Esophagus muscularis mucosa (tissue), 4 donors: ENCODE measurements around the gene ABI2. TPM values are rescaled to one million over a fixed set of nuclear protein-coding genes. Genes with fewer than 3 reads are reported as not detected.

Experiments
- DNase-seq: peaks from one replicate; pipeline ENCODE4 v3.0.0-alpha.2; 2017; ENCODE audit errors: extremely low spot score
- H3K27ac ChIP-seq, 4 donors: fragments of 200-600 bp; sonication (generic); replicated peaks in 1 of 4; 1 replicate in 3 of 4; 2 replicates in 1 of 4; pipeline ENCODE4 v1.5.1; 2016 to 2019; ENCODE audit warnings: mild to moderate bottlenecking in 1 of 4
- H3K27me3 ChIP-seq, 4 donors: fragments of 200-600 bp; sonication (generic); one replicate each; pipeline versions ENCODE4 v1.5.1 to v1.6.0; 2016 to 2019
- H3K36me3 ChIP-seq, 4 donors: fragments of 200-600 bp; sonication (generic); one replicate each; pipeline ENCODE4 v1.5.1; 2016 to 2019
- H3K4me1 ChIP-seq, 4 donors: fragments of 200-600 bp; sonication (generic); one replicate each; pipeline ENCODE4 v1.5.1; 2016 to 2019
- H3K4me3 ChIP-seq, 4 donors: fragments of 200-600 bp; sonication (generic); 1 replicate in 2 of 4; 2 replicates in 2 of 4; pipeline ENCODE4 v1.5.1; 2016 to 2019; ENCODE audit warnings: mild to moderate bottlenecking in 4 of 4, moderate library complexity in 1 of 4
- H3K9me3 ChIP-seq, 4 donors: fragments of 200-600 bp; sonication (generic); 1 replicate in 3 of 4; 2 replicates in 1 of 4; pipeline ENCODE4 v1.5.1; 2016 to 2019
- CTCF ChIP-seq, 3 experiments: fragments of 200-600 bp in 2 of 3; fragments of 450-650 bp in 1 of 3; sonication (generic) in 2 of 3; IDR thresholded peaks; one replicate each; pipeline ENCODE4 v1.5.1; 2017 to 2019; ENCODE audit warnings: antibody characterized with exemption in 3 of 3, mild to moderate bottlenecking in 2 of 3, moderate library complexity in 1 of 3
- EP300 ChIP-seq: sonication (generic); formaldehyde crosslinking; IDR thresholded peaks from one replicate; pipeline ENCODE4 v1.6.1; 2017; ENCODE audit warnings: antibody characterized with exemption
- POLR2A ChIP-seq: fragments of 450-650 bp; IDR thresholded peaks from one replicate; pipeline ENCODE4 v1.6.1; 2017; ENCODE audit warnings: antibody characterized with exemption, moderate library complexity, mild to moderate bottlenecking, low read depth
- POLR2AphosphoS5 ChIP-seq, 2 donors: sonication (generic); formaldehyde crosslinking; IDR thresholded peaks; one replicate each; pipeline ENCODE4 v1.6.1; 2017; ENCODE audit warnings: antibody characterized with exemption in 2 of 2
- WGBS: methylation state at CpG from one replicate; pipeline ENCODE4 v1.1.5; 2018; 5-methylcytosine and 5-hydroxymethylcytosine counted together
- intact Hi-C: fragments of 100-400 bp; cut with DNase I; formaldehyde crosslinking; loops from one replicate; pipeline ENCODE4 v1.15.1; 2023
- total RNA-seq, 4 donors: library from RNA; depleted of rRNA; stranded (reverse); fragments of >200 nt; gene quantifications; one replicate each; pipeline versions ENCODE4 v1.1.0 to v1.2.1, GENCODE V29; 2016

Gene ABI2
- total RNA-seq, 4 donors from 2014 or later: 38.8 to 63.2 (median 45.0) TPM

- Histone ChIP-seq H3K27me3 (no peaks in the 10 kb centered on the region), H3K27ac (no peak overlapping the region), H3K4me1 (no peaks in the 10 kb centered on the region), H3K36me3 (peaks cover 6 to 40% (median 10%) of the 10 kb centered on the region in 4 donors), H3K4me3 (no peak overlapping the region), H3K9me3 (no peaks in the 10 kb centered on the region)
- DNase-seq: no peak
- intact Hi-C loops: loop anchor here (10.0 kb wide), 3 partner anchors 160 to 430 kb away; no protein-coding TSS in a partner anchor
- TF ChIP-seq POLR2AphosphoS5 (IDR thresholded peaks at IDR 0.05) (no peak), POLR2A (no peak), CTCF (IDR thresholded peaks at IDR 0.05) (peak; percentile 50 to 66 (median 61)), EP300 (no peak)
- WGBS: 87% methylated on average over 8 of the region's 8 CpGs
These were observed 156.3 kb downstream of the ABI2 start for GRCh38 chr2:203484266-203485112.

GRCh38 chr2:203489531-203489930 lies 161.3 kb downstream of the ABI2 start:
- TF ChIP-seq POLR2A (no peak), POLR2AphosphoS5 (IDR thresholded peaks at IDR 0.05) (no peak), EP300 (no peak), CTCF (IDR thresholded peaks at IDR 0.05) (no peak)
- Histone ChIP-seq H3K27me3 (no peaks in the 10 kb centered on the region), H3K36me3 (peaks cover 7 to 43% (median 18%) of the 10 kb centered on the region in 4 donors), H3K4me1 (no peaks in the 10 kb centered on the region), H3K9me3 (no peaks in the 10 kb centered on the region), H3K4me3 (no peak overlapping the region), H3K27ac (no peak overlapping the region)
- no peak for DNase-seq
- WGBS: 89% methylated on average over 6 of the region's 6 CpGs
- intact Hi-C loops: loop anchor here (10.0 kb wide), 3 partner anchors 155 to 425 kb away; no protein-coding TSS in a partner anchor

GRCh38 chr2:203490391-203490790 lies 162.2 kb downstream of the ABI2 start:
- DNase-seq: no peak
- TF ChIP-seq CTCF (IDR thresholded peaks at IDR 0.05): no peak
- TF ChIP-seq EP300: no peak
- no peak for TF ChIP-seq POLR2AphosphoS5 (IDR thresholded peaks at IDR 0.05)
- no peak for TF ChIP-seq POLR2A
- Histone ChIP-seq H3K4me3 (no peak overlapping the region), H3K4me1 (no peaks in the 10 kb centered on the region), H3K27me3 (no peaks in the 10 kb centered on the region), H3K36me3 (peaks cover 7 to 38% (median 18%) of the 10 kb centered on the region in 4 donors), H3K27ac (no peak overlapping the region), H3K9me3 (no peaks in the 10 kb centered on the region)
- intact Hi-C loops: no loop called here
- WGBS: 97% methylated on average over 3 of the region's 3 CpGs

- no peak for DNase-seq
- H3K9me3 ChIP-seq: no peaks in the 10 kb centered on the region
- intact Hi-C loops: no loop called here
- peaks cover 0 to 3% (median under 1%) of the 10 kb centered on the region in 4 donors for H3K4me1 ChIP-seq
- TF ChIP-seq POLR2A (no peak), POLR2AphosphoS5 (IDR thresholded peaks at IDR 0.05) (no peak), CTCF (IDR thresholded peaks at IDR 0.05) (no peak), EP300 (no peak)
- peaks cover 7 to 35% (median 18%) of the 10 kb centered on the region in 4 donors for H3K36me3 ChIP-seq
- H3K4me3 ChIP-seq: no peak overlapping the region
- no peaks in the 10 kb centered on the region for H3K27me3 ChIP-seq
- H3K27ac ChIP-seq: no peak overlapping the region
- 93% methylated on average over 2 of the region's 2 CpGs for WGBS
These were observed 164.8 kb downstream of the ABI2 start for GRCh38 chr2:203492965-203493364.

Other genes with a start within 250 kb of the ABI2 start
- 10 to 100 TPM; 23.7 to 33.8 (median 29.7) TPM for gene CYP20A1, start 89.4 kb upstream of the ABI2 start, total RNA-seq
- gene RAPH1, start 206.9 kb downstream of the ABI2 start, total RNA-seq: 10 to 100 TPM; 15.4 to 20.4 (median 18.2) TPM